HepG2 (cell line): ENCODE results near the gene GHRHR. TPM values are rescaled to one million over a fixed set of nuclear protein-coding genes. Genes with fewer than 3 reads are reported as not detected.

ENCODE experiments used
- ATAC-seq: fragments of 200-7000 bp; cut with Tn5 transposase; 3 replicates; pipeline ENCODE4 v1.9.1; 2020; ENCODE audit warnings: mild to moderate bottlenecking, moderate library complexity
- BruUV-seq: library from RNA; stranded (reverse); fragments of 400-500 nt; replicated peaks from 2 replicates; lab custom pipeline; 2021; lab: Mats Ljungman, UMichigan
- CTCF ChIA-PET: fragments of 300-600 bp; formaldehyde crosslinking; extraction: SDS; loops from one replicate; lab custom pipeline; 2021; ENCODE audit warnings: low total read pairs, inconsistent platforms, low intra/inter-chr PET ratio; lab: Yijun Ruan, JAX
- POLR2A ChIA-PET: fragments of 350-600 bp; sonication (Branson Sonifier 250); formaldehyde crosslinking; loops from one replicate; lab custom pipeline; 2020; ENCODE audit warnings: antibody characterized with exemption, inconsistent platforms; lab: Yijun Ruan, JAX
- DNase-seq: peaks from one replicate; pipeline ENCODE4 v3.0.0-alpha.2; 2015; ENCODE audit warnings: low spot score
- FAIRE-seq: peaks from 3 replicates; lab custom pipeline; 2011; peaks lifted over from hg19 to GRCh38; lab: Jason Lieb, UNC
- H2AFZ ChIP-seq: one replicate; pipeline ENCODE4 v1.6.1; 2011; ENCODE audit warnings: low read length, inconsistent platforms
- H3K27ac ChIP-seq: fragments of 300-600 bp; 3 replicates; pipeline ENCODE4 v1.8.0; 2011; ENCODE audit warnings: mixed run types, mild to moderate bottlenecking, mixed read lengths, low read length, inconsistent platforms; ENCODE audit not compliant: insufficient read depth; ENCODE audit errors: extremely low read length
- H3K27me3 ChIP-seq, 2 experiments: fragments of 200-600 bp in 1 of 2; 2 replicates in 1 of 2; 3 replicates in 1 of 2; pipeline versions ENCODE4 v1.6.0 to v1.8.0; 2011; ENCODE audit warnings: low read length in 2 of 2, mild to moderate bottlenecking in 2 of 2, moderate library complexity in 2 of 2, inconsistent platforms in 1 of 2; ENCODE audit not compliant: insufficient read depth in 2 of 2, control insufficient read depth in 1 of 2
- H3K36me3 ChIP-seq, 2 experiments: fragments of 200-600 bp in 1 of 2; replicated peaks in 1 of 2; 2 replicates in 1 of 2; 3 replicates in 1 of 2; pipeline versions ENCODE4 v1.5.1 to v1.8.0; 2011; ENCODE audit warnings: low read length in 2 of 2, inconsistent platforms in 1 of 2; ENCODE audit not compliant: insufficient read depth in 2 of 2, control insufficient read depth in 1 of 2
- H3K4me1 ChIP-seq: 2 replicates; pipeline ENCODE4 v1.5.1; 2012; ENCODE audit warnings: low read length, inconsistent platforms; ENCODE audit not compliant: insufficient read depth
- H3K4me2 ChIP-seq: 2 replicates; pipeline ENCODE4 v1.6.0; 2011; ENCODE audit warnings: low read depth, low read length, inconsistent platforms
- H3K4me3 ChIP-seq, 3 experiments: fragments of 200-600 bp in 1 of 3; sonication (generic), shearing (Covaris generic) in 1 of 3; replicated peaks in 1 of 3; 2 replicates each; pipeline ENCODE4 v1.5.1; 2011 to 2016; ENCODE audit warnings: low read length in 3 of 3, inconsistent platforms in 2 of 3, low read depth in 2 of 3, mild to moderate bottlenecking in 2 of 3, control low read depth in 1 of 3, mixed read lengths in 1 of 3; ENCODE audit not compliant: insufficient read depth in 1 of 3
- H3K79me2 ChIP-seq: one replicate; pipeline ENCODE4 v1.6.1; 2011; ENCODE audit warnings: low read length, inconsistent platforms; ENCODE audit not compliant: insufficient read depth
- H3K9ac ChIP-seq: 2 replicates; pipeline ENCODE4 v1.6.0; 2011; ENCODE audit warnings: mild to moderate bottlenecking, low read depth, low read length, inconsistent platforms; ENCODE audit not compliant: insufficient read depth
- H3K9me3 ChIP-seq: 2 replicates; pipeline ENCODE4 v1.5.1; 2012; ENCODE audit warnings: mild to moderate bottlenecking, low read length
- H4K20me1 ChIP-seq: 2 replicates; pipeline ENCODE4 v1.6.0; 2011; ENCODE audit warnings: inconsistent platforms, mild to moderate bottlenecking, low read length, moderate library complexity; ENCODE audit not compliant: insufficient read depth
- HNRNPUL1 ChIP-seq: fragments of 200-400 bp; formaldehyde crosslinking; IDR thresholded peaks from 2 replicates; pipeline ENCODE4 v1.6.1; 2017; ENCODE audit warnings: low read depth, mild to moderate bottlenecking, low read length, moderate library complexity
- MBNL3 ChIP-seq: fragments of 250-450 bp; sonication (Bioruptor Pico); conservative IDR thresholded peaks from 2 replicates; pipeline ENCODE4 v1.8.0; 2022; ENCODE audit warnings: mild to moderate bottlenecking, inconsistent platforms
- NR0B2 ChIP-seq: sonication (generic); formaldehyde crosslinking; IDR thresholded peaks from 2 replicates; pipeline ENCODE4 v1.4.0; 2020; ENCODE audit warnings: mild to moderate bottlenecking, missing genetic modification reagents
- ZNF382 ChIP-seq: sonication (generic); formaldehyde crosslinking; IDR thresholded peaks from 2 replicates; pipeline ENCODE4 v1.5.0; 2020; ENCODE audit warnings: missing genetic modification reagents, mild to moderate bottlenecking, borderline replicate concordance
- ZNF557 ChIP-seq: sonication (generic); formaldehyde crosslinking; IDR thresholded peaks from 2 replicates; pipeline ENCODE4 v1.4.0; 2020; ENCODE audit warnings: missing genetic modification reagents
- ZNF720 ChIP-seq: sonication (generic); formaldehyde crosslinking; IDR thresholded peaks from 2 replicates; pipeline ENCODE4 v1.4.0; 2020; ENCODE audit warnings: missing genetic modification reagents
- WGBS: methylation state at CpG from one replicate; pipeline ENCODE4 v1.1.6; 2017; ENCODE audit warnings: low lambda C conversion rate; 5-methylcytosine and 5-hydroxymethylcytosine counted together
- in situ Hi-C: cut with HindIII; loops from 2 replicates; pipeline ENCODE4 v1.10.0; 2017; ENCODE audit warnings: low pct_unique_long_range_greater_than_20kb; ENCODE audit not compliant: extremely low pct_ligation_motif_present
- intact Hi-C: fragments of 100-400 bp; cut with micrococcal nuclease; formaldehyde crosslinking; loops from one replicate; pipeline ENCODE4 v1.10.0; 2022; ENCODE audit not compliant: unreplicated experiment
- polyA plus RNA-seq, 8 experiments: library from polyadenylated mRNA; depleted of rRNA in 3 of 8; stranded (reverse) in 7 of 8; unstranded in 1 of 8; fragments of >200 nt; fragmentation: Illumina TruSeq in 4 of 8; extraction: Trizol in 4 of 8; gene quantifications; 2 replicates each; pipeline versions ENCODE4 v1.2.1 to v1.2.3, GENCODE V29; 2011 to 2016; ENCODE audit warnings: low read depth in 4 of 8, missing spikeins in 1 of 8, mixed read lengths in 1 of 8; ENCODE audit not compliant: insufficient read depth in 1 of 8
- total RNA-seq, 5 experiments: library from RNA; depleted of rRNA; stranded (reverse); fragments of >200 nt; fragmentation: Illumina TruSeq; extraction: Trizol; gene quantifications; 2 replicates each; pipeline ENCODE4 v1.2.3, GENCODE V29; 2016; ENCODE audit warnings: low read depth in 1 of 5

GHRHR gene
- total and polyA plus RNA-seq, 2 of the 13 experiments (the other 11 are each of a cell fraction or from before 2014, with no cell fraction given) = not detected

GRCh38 chr7:30934732-30935568 is 28.8 kb upstream of the GHRHR start:
- intact Hi-C loops (no loop called here), in situ Hi-C loops (no loop called here)
- Histone ChIP-seq H3K4me1 (no peaks in the 10 kb centered on the region), H3K4me3 (no peak overlapping the region), H4K20me1 (no peaks in the 10 kb centered on the region), H3K9me3 (no peaks in the 10 kb centered on the region), H3K27ac (no peak overlapping the region), H3K36me3 (no peaks in the 10 kb centered on the region), H3K79me2 (no peaks in the 10 kb centered on the region), H3K4me2 (no peak overlapping the region), H3K9ac (no peak overlapping the region), H3K27me3 (peaks cover 4 to 12% of the 10 kb centered on the region in 2 experiments; a peak in 4 of 5 replicates), H2AFZ (no peak overlapping the region)
- ATAC-seq (no peak), DNase-seq (no peak), FAIRE-seq (no peak)
- POLR2A ChIA-PET = no interaction called here
- CTCF ChIA-PET = no interaction called here
- 24% methylated on average over 6 of the region's 6 CpGs for WGBS
- BruUV-seq = no TSS peak
- TF ChIP-seq NR0B2 (no peak), ZNF382 (no peak), HNRNPUL1 (no peak), ZNF720 (no peak), ZNF557 (CRISPR knock-in tag) (no peak)

GRCh38 chr7:30935569-30935877 is 28.2 kb upstream of the GHRHR start:
- POLR2A ChIA-PET = no interaction called here
- no peaks in the 10 kb centered on the region for H4K20me1 ChIP-seq

More at GRCh38 chr7:30935569-30935877, 28.2 kb upstream of the GHRHR start:
- intact Hi-C loops = no loop called here
- Histone ChIP-seq H3K9me3 (no peaks in the 10 kb centered on the region), H3K27ac (no peak overlapping the region), H3K4me3 (no peak overlapping the region), H3K4me1 (no peaks in the 10 kb centered on the region), H2AFZ (no peak overlapping the region), H3K36me3 (no peaks in the 10 kb centered on the region), H3K27me3 (peaks cover 4 to 12% of the 10 kb centered on the region in 2 experiments; a peak in 4 of 5 replicates), H3K4me2 (no peak overlapping the region), H3K79me2 (no peaks in the 10 kb centered on the region), H3K9ac (no peak overlapping the region)
- no TSS peak for BruUV-seq
- FAIRE-seq (no peak), ATAC-seq (no peak), DNase-seq (no peak)
- 17% methylated on average over 2 of the region's 3 CpGs for WGBS
- no peak for TF ChIP-seq MBNL3
- CTCF ChIA-PET = no interaction called here
- in situ Hi-C loops = no loop called here
